K562 (cell line): ENCODE results near the gene AFG1L. TPM values are rescaled to one million over a fixed set of nuclear protein-coding genes. Genes with fewer than 3 reads are reported as not detected.

Source experiments
- CBX8 ChIP-seq: fragments of 200-600 bp; sonication (generic); IDR thresholded peaks from 2 replicates; pipeline ENCODE4 v1.6.1; 2012; ENCODE audit warnings: borderline replicate concordance, mixed run types, low read depth, mild to moderate bottlenecking, moderate library complexity, mixed read lengths, low read length, control low read depth, inconsistent platforms; ENCODE audit not compliant: poor library complexity, severe bottlenecking; ENCODE audit errors: extremely low read depth
- CC2D1A ChIP-seq: fragments of 450-650 bp; IDR thresholded peaks from 2 replicates; pipeline ENCODE4 v1.6.1; 2017; ENCODE audit warnings: mild to moderate bottlenecking
- DDX20 ChIP-seq: fragments of 450-650 bp; IDR thresholded peaks from 2 replicates; pipeline ENCODE4 v1.6.1; 2016; ENCODE audit warnings: missing genetic modification characterization, low read depth, mild to moderate bottlenecking, missing compliant biosample characterization, moderate library complexity
- DNMT1 ChIP-seq: fragments of 450-650 bp; IDR thresholded peaks from 2 replicates; pipeline ENCODE4 v1.6.1; 2016; ENCODE audit warnings: antibody characterized with exemption, mild to moderate bottlenecking
- GABPB2 ChIP-seq: fragments of 250-450 bp; sonication (Bioruptor Pico); conservative IDR thresholded peaks from 2 replicates; pipeline ENCODE4 v1.5.1; 2021; ENCODE audit warnings: mild to moderate bottlenecking
- HNRNPLL ChIP-seq: fragments of 200-400 bp; formaldehyde crosslinking; IDR thresholded peaks from 2 replicates; pipeline ENCODE4 v1.6.1; 2017; ENCODE audit warnings: low read length, low read depth, mild to moderate bottlenecking; ENCODE audit not compliant: poor library complexity, severe bottlenecking
- KAT8 ChIP-seq: fragments of 450-650 bp; IDR thresholded peaks from 2 replicates; pipeline ENCODE4 v1.6.1; 2016; ENCODE audit warnings: low read depth, mild to moderate bottlenecking
- KLF6 ChIP-seq: fragments of 250-450 bp; sonication (Bioruptor Pico); IDR thresholded peaks from 2 replicates; pipeline ENCODE4 v1.4.0; 2020; ENCODE audit warnings: mild to moderate bottlenecking, moderate library complexity, borderline replicate concordance
- MCM2 ChIP-seq: fragments of 450-650 bp; IDR thresholded peaks from 2 replicates; pipeline ENCODE4 v1.6.1; 2017; ENCODE audit warnings: low read depth, mild to moderate bottlenecking
- MCM7 ChIP-seq, 2 experiments: fragments of 450-650 bp; IDR thresholded peaks; 2 replicates each; pipeline ENCODE4 v1.6.1; 2016 to 2018
- MTA1 ChIP-seq: fragments of 450-650 bp; IDR thresholded peaks from 2 replicates; pipeline ENCODE4 v1.6.1; 2017; ENCODE audit warnings: borderline replicate concordance
- MTF1 ChIP-seq: fragments of 250-450 bp; sonication (Bioruptor Pico); IDR thresholded peaks from 2 replicates; pipeline ENCODE4 v1.9.0; 2021; ENCODE audit warnings: moderate library complexity, mild to moderate bottlenecking, inconsistent platforms, borderline replicate concordance
- MXI1 ChIP-seq: IDR thresholded peaks from 2 replicates; pipeline ENCODE4 v1.6.1; 2011; ENCODE audit warnings: low read depth, mild to moderate bottlenecking, improper control_type of control experiment, low read length
- NFIC ChIP-seq: fragments of 450-650 bp; IDR thresholded peaks from 2 replicates; pipeline ENCODE4 v1.6.1; 2017; ENCODE audit warnings: mild to moderate bottlenecking, inconsistent platforms
- POLR2A ChIP-seq: fragments of 450-650 bp; conservative IDR thresholded peaks from 2 replicates; pipeline ENCODE4 v1.6.1; 2016
- PRPF4 ChIP-seq: fragments of 200-400 bp; formaldehyde crosslinking; IDR thresholded peaks from one replicate; pipeline ENCODE4 v1.6.1; 2017; ENCODE audit warnings: low read length, low read depth, mild to moderate bottlenecking; ENCODE audit not compliant: insufficient read depth, poor library complexity, severe bottlenecking
- PYGO2 ChIP-seq: fragments of 450-650 bp; IDR thresholded peaks from 2 replicates; pipeline ENCODE4 v1.6.1; 2016; ENCODE audit warnings: mild to moderate bottlenecking, missing genetic modification characterization, moderate library complexity, missing compliant biosample characterization
- RFX1 ChIP-seq: fragments of 450-650 bp; IDR thresholded peaks from 2 replicates; pipeline ENCODE4 v1.6.1; 2016; ENCODE audit warnings: mild to moderate bottlenecking, moderate library complexity
- SMAD4 ChIP-seq: fragments of 250-450 bp; sonication (Bioruptor Pico); conservative IDR thresholded peaks from 2 replicates; pipeline ENCODE4 v1.8.0; 2021; ENCODE audit warnings: inconsistent platforms, mild to moderate bottlenecking, moderate library complexity
- SPI1 ChIP-seq: IDR thresholded peaks from 2 replicates; pipeline ENCODE4 v1.6.1; 2011; ENCODE audit warnings: low read depth, low read length, control low read depth, borderline replicate concordance
- SRSF9 ChIP-seq: fragments of 200-400 bp; formaldehyde crosslinking; IDR thresholded peaks from 2 replicates; pipeline ENCODE4 v1.6.1; 2017; ENCODE audit warnings: low read depth, low read length, borderline replicate concordance
- TAF7 ChIP-seq: fragments of 450-650 bp; IDR thresholded peaks from 2 replicates; pipeline ENCODE4 v1.6.1; 2016; ENCODE audit warnings: missing genetic modification characterization, missing compliant biosample characterization
- ZKSCAN1 ChIP-seq: fragments of 150-350 bp; IDR thresholded peaks from 2 replicates; pipeline ENCODE4 v1.6.1; 2016; ENCODE audit warnings: low read depth, low read length
- ZNF174 ChIP-seq: fragments of 250-450 bp; sonication (Bioruptor Pico); IDR thresholded peaks from 2 replicates; pipeline ENCODE4 v1.4.0; 2020; ENCODE audit warnings: mild to moderate bottlenecking
- ZNF212 ChIP-seq: fragments of 450-650 bp; formaldehyde crosslinking; IDR thresholded peaks from 2 replicates; pipeline ENCODE4 v1.4.0; 2020; ENCODE audit warnings: mild to moderate bottlenecking
- ZNF316 ChIP-seq: fragments of 450-650 bp; IDR thresholded peaks from 2 replicates; pipeline ENCODE4 v1.6.1; 2016
- ZNF668 ChIP-seq: fragments of 250-450 bp; sonication (Bioruptor Pico); IDR thresholded peaks from 2 replicates; pipeline ENCODE4 v1.8.0; 2022; ENCODE audit warnings: mild to moderate bottlenecking, inconsistent platforms
- ZNF717 ChIP-seq: fragments of 250-450 bp; sonication (Bioruptor Pico); IDR thresholded peaks from 2 replicates; pipeline ENCODE4 v1.5.0; 2021
- ZNF785 ChIP-seq: fragments of 250-450 bp; sonication (Bioruptor Pico); IDR thresholded peaks from 2 replicates; pipeline ENCODE4 v1.4.0; 2020; ENCODE audit warnings: mild to moderate bottlenecking
- ZZZ3 ChIP-seq: fragments of 450-650 bp; IDR thresholded peaks from 2 replicates; pipeline ENCODE4 v1.6.1; 2016; ENCODE audit warnings: antibody characterized with exemption, mild to moderate bottlenecking, moderate library complexity
- polyA plus RNA-seq, 8 experiments: library from polyadenylated mRNA; depleted of rRNA in 4 of 8; stranded (reverse) in 5 of 8; unstranded in 3 of 8; fragments of >200 nt; fragmentation: Nextera tagmentation in 2 of 8; fragmentation: Illumina TruSeq in 1 of 8; extraction: Ambion mirVana in 2 of 8; extraction: Trizol in 1 of 8; gene quantifications; 2 replicates each; pipeline versions ENCODE4 v1.2.1 to v1.2.3, GENCODE V29; 2011 to 2014; ENCODE audit warnings: inconsistent platforms in 1 of 8, missing spikeins in 1 of 8
- total RNA-seq, 7 experiments: library from RNA; depleted of rRNA in 6 of 7; stranded (reverse); fragments of >200 nt in 6 of 7; fragmentation: Illumina TruSeq in 2 of 7; extraction: Trizol in 2 of 7; gene quantifications; 2 replicates each; pipeline versions ENCODE4 v1.2.1 to v1.2.3, GENCODE V29; 2011 to 2021; ENCODE audit warnings: low replicate concordance in 1 of 7
- TF ChIP-seq, protein P1 (sequence below): fragments of 150-350 bp; IDR thresholded peaks from 2 replicates; pipeline ENCODE4 v1.6.1; 2014; ENCODE audit warnings: low read depth, mild to moderate bottlenecking, low read length, borderline replicate concordance

AFG1L gene
- total and polyA plus RNA-seq, 9 of the 15 experiments (the other 6 are each of a cell fraction or from before 2014, with no cell fraction given), result 2.2 to 15.5 (median 5.8) TPM

DNA sequence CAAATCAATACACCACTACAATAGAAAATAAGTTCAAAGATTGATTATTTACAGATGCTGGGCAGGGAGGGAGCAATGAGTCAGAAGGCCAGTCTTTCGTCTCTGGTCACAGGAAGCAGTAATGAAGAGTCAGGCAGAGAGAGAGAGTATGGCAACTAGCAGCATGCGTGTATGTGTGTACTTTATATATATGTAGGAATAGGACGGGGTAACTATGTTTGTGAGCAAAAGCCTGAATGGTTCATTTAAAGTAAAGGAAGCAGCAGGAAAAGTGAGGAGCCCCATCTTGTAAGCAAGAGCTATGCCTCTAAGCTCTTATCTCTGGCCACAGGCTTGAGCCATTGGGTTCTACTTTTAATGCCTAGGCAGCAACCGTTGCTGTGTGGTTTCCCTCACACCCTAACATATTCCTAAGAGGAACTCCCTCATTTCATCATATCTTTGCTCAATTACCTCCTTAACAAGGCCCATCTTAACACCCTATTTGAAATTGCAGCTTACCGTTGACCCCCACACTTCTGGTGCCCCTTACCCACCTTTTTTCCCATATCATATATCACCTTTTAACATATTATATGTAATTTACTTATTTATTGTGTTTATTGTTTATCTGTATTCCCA is 66.6 kb downstream of the AFG1L start (continued):
- TF ChIP-seq KAT8 (no peak), NFIC (0 out of 2 replicates have a peak, but pooled peaks have one; percentile 7), CC2D1A (peak; percentile 49; the same call in 1 of the 2 replicates), DDX20 (tag) (no peak), ZNF174 (CRISPR knock-in tag) (no peak), SMAD4 (peak; percentile 66), GABPB2 (CRISPR knock-in tag) (no peak), RFX1 (peak; percentile 59), SPI1 (peak; percentile 76), MXI1 (no peak), ZNF212 (no peak), PYGO2 (tag) (no peak), MTF1 (CRISPR knock-in tag) (no peak), MCM2 (no peak), ZNF316 (no peak), POLR2A (no peak), CBX8 (no peak), ZNF785 (CRISPR knock-in tag) (no peak), TAF7 (tag) (no peak), SRSF9 (no peak), ZKSCAN1 (no peak), HNRNPLL (no peak), MCM7 (IDR thresholded peaks at IDR 0.05) (no peak), ZNF717 (no peak), ZZZ3 (no peak), KLF6 (0 out of 2 replicates have a peak, but pooled peaks have one; percentile 59), MTA1 (0 out of 2 replicates have a peak, but pooled peaks have one; percentile 65), ZNF668 (CRISPR knock-in tag) (no peak), DNMT1 (no peak), PRPF4 (no peak)
- TF ChIP-seq, protein P1, sequence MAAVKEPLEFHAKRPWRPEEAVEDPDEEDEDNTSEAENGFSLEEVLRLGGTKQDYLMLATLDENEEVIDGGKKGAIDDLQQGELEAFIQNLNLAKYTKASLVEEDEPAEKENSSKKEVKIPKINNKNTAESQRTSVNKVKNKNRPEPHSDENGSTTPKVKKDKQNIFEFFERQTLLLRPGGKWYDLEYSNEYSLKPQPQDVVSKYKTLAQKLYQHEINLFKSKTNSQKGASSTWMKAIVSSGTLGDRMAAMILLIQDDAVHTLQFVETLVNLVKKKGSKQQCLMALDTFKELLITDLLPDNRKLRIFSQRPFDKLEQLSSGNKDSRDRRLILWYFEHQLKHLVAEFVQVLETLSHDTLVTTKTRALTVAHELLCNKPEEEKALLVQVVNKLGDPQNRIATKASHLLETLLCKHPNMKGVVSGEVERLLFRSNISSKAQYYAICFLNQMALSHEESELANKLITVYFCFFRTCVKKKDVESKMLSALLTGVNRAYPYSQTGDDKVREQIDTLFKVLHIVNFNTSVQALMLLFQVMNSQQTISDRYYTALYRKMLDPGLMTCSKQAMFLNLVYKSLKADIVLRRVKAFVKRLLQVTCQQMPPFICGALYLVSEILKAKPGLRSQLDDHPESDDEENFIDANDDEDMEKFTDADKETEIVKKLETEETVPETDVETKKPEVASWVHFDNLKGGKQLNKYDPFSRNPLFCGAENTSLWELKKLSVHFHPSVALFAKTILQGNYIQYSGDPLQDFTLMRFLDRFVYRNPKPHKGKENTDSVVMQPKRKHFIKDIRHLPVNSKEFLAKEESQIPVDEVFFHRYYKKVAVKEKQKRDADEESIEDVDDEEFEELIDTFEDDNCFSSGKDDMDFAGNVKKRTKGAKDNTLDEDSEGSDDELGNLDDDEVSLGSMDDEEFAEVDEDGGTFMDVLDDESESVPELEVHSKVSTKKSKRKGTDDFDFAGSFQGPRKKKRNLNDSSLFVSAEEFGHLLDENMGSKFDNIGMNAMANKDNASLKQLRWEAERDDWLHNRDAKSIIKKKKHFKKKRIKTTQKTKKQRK, result no peak
